Spinal cord (tissue), 10 donors: ENCODE results near the gene PDLIM5. TPM values are rescaled to one million over a fixed set of nuclear protein-coding genes. Genes with fewer than 3 reads are reported as not detected.

Source experiments
- DNase-seq, 6 donors: peaks; one replicate each; pipeline versions ENCODE4 v3.0.0 to v3.0.0-alpha.2; 2013 to 2015; ENCODE audit warnings: low spot score in 6 of 6, low read depth in 4 of 6
- H3K27ac ChIP-seq: one replicate; pipeline ENCODE4 v1.5.1; 2013; ENCODE audit warnings: low read depth, low read length, control low read depth
- H3K27me3 ChIP-seq: one replicate; pipeline ENCODE4 v1.6.1; 2013; ENCODE audit warnings: low read length; ENCODE audit not compliant: control insufficient read depth, insufficient read depth
- H3K36me3 ChIP-seq: one replicate; pipeline ENCODE4 v1.6.1; 2013; ENCODE audit warnings: low read length; ENCODE audit not compliant: control insufficient read depth, insufficient read depth
- H3K4me1 ChIP-seq: one replicate; pipeline ENCODE4 v1.6.1; 2013; ENCODE audit warnings: low read length; ENCODE audit not compliant: control insufficient read depth, insufficient read depth
- H3K4me3 ChIP-seq: one replicate; pipeline ENCODE4 v1.5.1; 2013; ENCODE audit warnings: low read depth, low read length, control low read depth
- H3K9me3 ChIP-seq: one replicate; pipeline ENCODE4 v1.6.1; 2013; ENCODE audit warnings: low read length; ENCODE audit not compliant: control insufficient read depth, insufficient read depth
- WGBS: methylation state at CpG from one replicate; pipeline ENCODE4 v1.1.5; 2013; ENCODE audit warnings: missing lambda C conversion rate; ENCODE audit not compliant: insufficient coverage; 5-methylcytosine and 5-hydroxymethylcytosine counted together
- polyA plus RNA-seq, 2 donors: library from polyadenylated mRNA; unstranded; fragments of 120-200 nt; gene quantifications; one replicate each; pipeline ENCODE4 v1.2.1, GENCODE V29; 2013; ENCODE audit not compliant: insufficient read length in 2 of 2
- total RNA-seq, 2 donors: library from RNA; depleted of rRNA in 1 of 2; stranded (reverse); fragments of 120-200 nt in 1 of 2; fragments of >200 nt in 1 of 2; gene quantifications; one replicate each; pipeline versions ENCODE4 v1.2.3 to v1.2.4, GENCODE V29; 2013 to 2014
- donor health status: healthy.

PDLIM5 gene
- total and polyA plus RNA-seq, 4 donors = 43.7 to 102 (median 72.0) TPM

DNA sequence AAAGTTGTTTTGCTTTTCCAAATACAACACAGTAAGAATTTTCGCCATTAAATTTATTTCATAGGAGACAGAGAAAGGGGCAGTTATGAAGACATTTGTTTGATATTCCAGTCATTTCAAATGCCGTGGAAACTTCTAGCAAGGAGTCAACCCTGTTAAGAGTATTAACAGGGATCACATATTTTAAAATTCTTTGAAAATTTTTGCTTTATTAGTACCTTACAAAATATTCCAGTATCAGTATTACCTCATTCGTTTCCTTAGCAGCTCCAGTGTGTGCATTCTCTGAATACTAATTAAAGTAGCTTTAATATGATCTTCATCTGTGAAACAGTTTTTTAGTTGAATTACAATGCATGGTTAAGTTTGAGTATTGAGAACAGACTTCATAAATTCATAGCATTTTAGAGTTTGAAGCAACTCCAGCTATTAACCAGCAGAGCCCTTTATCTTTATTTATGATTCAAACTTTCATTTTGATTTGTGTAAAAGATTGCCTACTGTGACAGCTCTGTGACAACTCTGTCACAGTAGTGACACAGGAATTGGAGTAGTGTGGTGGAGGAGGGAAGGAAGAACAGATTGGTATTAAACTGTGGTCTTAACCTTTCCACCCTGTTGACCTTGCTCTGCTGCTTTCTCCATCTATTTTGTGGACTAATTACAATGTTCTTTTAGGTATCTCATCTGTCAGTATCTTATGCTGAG, 86.3 kb downstream of the PDLIM5 start:
- no peaks in the 10 kb centered on the region for H3K9me3 ChIP-seq
- H3K36me3 ChIP-seq = no peaks in the 10 kb centered on the region
- H3K4me1 ChIP-seq = no peaks in the 10 kb centered on the region
- no CpG with 5 or more reads among the region's 3 CpGs for WGBS
- no peak overlapping the region for H3K4me3 ChIP-seq
- H3K27ac ChIP-seq = no peak overlapping the region
- DNase-seq = no peak
- H3K27me3 ChIP-seq = no peaks in the 10 kb centered on the region

DNA sequence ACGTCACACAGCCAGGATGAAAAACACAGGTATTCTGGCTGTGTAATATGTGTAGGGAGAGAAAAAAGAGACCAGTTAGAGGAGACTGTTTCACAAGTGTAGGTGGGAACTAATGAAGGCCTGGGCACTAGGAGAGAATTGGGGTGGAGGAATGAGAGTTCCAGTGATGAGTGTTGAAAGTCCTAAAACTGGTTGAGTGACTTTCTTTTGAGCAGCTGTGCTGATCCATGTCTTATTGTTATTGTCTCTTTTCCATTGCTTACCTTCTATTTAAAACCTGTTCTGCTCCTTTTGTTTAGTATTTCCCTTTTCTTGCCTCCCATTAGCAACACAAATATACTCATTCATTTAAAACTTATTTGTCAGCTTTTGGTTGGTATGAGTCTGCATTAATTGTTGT, 88.7 kb downstream of the PDLIM5 start:
- Histone ChIP-seq H3K27ac (no peak overlapping the region), H3K4me3 (no peak overlapping the region), H3K9me3 (no peaks in the 10 kb centered on the region), H3K27me3 (no peaks in the 10 kb centered on the region), H3K36me3 (no peaks in the 10 kb centered on the region), H3K4me1 (no peaks in the 10 kb centered on the region)
- 88% methylated on average over 1 of the region's 1 CpG for WGBS
- no peak for DNase-seq

DNA sequence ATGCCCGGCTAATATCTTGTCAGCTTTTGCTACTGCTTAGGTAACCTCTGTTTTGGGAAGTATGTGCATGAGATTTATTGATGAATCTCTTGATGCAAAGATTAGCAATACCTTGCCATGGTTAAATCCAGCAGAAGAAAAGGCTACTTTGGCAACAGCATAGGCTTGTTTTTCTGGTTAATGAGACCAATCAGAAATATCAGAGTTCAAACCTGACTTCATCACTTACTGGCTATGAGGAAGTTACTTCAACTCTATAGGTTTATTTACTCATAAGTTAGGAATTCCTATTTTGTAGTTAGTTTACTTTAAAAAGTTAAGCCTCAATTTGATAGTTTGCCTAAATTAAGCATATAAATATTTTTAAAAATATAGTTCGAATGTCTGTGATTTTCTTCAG, 93.1 kb downstream of the PDLIM5 start:
- no peaks in the 10 kb centered on the region for H3K9me3 ChIP-seq
- 86% methylated on average over 1 of the region's 2 CpGs for WGBS

DNA sequence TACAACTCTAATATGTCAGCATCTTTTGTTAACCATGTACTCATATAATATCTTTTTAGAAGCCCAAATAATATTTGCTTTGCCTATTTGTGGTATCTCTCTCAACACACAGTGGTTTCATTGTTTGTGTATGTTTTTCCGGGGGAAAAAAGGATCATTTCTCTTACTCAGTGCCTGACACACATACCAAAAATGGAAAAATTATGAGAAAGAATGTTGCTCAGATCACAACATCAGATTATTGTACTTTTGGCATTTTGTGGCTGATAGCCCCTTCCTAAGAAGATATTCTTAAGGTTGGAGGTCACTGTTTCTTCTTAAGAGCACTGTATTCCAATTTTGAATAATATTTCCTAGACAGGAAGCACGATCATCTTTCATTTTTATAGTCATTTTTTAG, 93.6 kb downstream of the PDLIM5 start:
- H3K4me3 ChIP-seq = no peak overlapping the region
- no peaks in the 10 kb centered on the region for H3K36me3 ChIP-seq
- no peak overlapping the region for H3K27ac ChIP-seq
- no peaks in the 10 kb centered on the region for H3K4me1 ChIP-seq
- no peak for DNase-seq
- H3K27me3 ChIP-seq = no peaks in the 10 kb centered on the region
- WGBS = no CpG with 5 or more reads among the region's 2 CpGs
- no peaks in the 10 kb centered on the region for H3K9me3 ChIP-seq

More for the DNA sequence above, 93.1 kb downstream of the PDLIM5 start:
- Histone ChIP-seq H3K36me3 (no peaks in the 10 kb centered on the region), H3K27me3 (no peaks in the 10 kb centered on the region), H3K4me3 (no peak overlapping the region), H3K27ac (no peak overlapping the region), H3K4me1 (no peaks in the 10 kb centered on the region)
- no peak for DNase-seq

DNA sequence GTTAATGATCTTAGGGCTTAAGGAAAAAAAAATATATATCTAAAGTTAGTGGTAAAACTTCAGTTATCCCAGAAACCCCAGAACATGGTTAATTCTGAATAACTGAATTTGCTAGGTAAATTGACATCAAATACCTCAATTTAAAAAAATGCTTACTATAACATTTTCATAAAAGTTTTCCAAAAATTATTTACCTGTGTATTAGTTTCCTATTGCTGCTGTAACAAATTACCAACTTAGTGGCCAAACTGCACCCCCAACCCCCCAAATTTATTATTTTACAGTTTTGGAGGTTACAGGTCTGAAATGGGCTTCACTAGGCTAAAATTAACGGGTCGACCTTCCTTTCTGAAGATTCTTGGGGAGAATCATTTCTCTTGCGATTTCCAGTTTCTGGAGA, 95.2 kb downstream of the PDLIM5 start:
- 100% methylated on average over 2 of the region's 3 CpGs for WGBS
- H3K4me1 ChIP-seq = no peaks in the 10 kb centered on the region

DNA sequence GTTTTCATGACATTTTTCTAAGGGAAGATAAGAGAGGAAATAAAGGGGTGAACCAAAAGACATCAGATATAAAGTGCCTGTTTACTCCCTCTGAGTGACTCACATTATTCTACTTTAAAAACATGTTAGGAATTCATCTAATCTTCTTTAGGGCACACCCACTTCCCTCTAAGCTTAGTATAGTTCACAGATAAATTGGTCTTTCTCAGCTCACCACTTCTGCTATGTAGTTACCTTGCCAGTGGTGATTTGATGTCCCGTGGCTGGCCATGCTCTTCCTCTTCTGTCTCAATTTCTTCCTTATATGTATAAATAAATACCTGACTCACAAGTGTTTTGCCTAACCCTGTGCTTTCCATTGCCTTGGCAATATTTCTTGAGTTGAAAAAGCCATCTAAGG, 96.8 kb downstream of the PDLIM5 start:
- no peaks in the 10 kb centered on the region for H3K9me3 ChIP-seq

More for the DNA sequence above, 95.2 kb downstream of the PDLIM5 start:
- Histone ChIP-seq H3K4me3 (no peak overlapping the region), H3K27ac (no peak overlapping the region), H3K36me3 (no peaks in the 10 kb centered on the region), H3K9me3 (no peaks in the 10 kb centered on the region), H3K27me3 (no peaks in the 10 kb centered on the region)
- no peak for DNase-seq

DNA sequence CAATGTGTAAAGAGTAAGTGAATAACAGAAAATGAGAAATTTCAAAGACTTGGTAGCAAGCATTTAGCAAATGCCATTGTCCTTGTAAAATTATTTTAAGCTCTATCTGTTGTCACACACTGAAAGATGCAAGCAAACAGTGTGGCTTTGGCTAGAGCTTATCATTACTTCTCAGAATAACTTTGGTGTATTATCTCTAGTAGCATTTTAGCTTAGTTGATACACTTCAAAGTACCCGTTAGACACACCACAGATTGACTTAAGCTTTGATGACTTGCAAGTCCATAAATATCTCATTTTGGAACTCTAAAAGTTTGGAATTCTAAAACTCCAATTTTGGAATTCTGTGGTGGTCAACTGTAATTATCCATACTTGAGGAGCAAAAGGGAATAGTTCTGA, 98.6 kb downstream of the PDLIM5 start:
- Histone ChIP-seq H3K27ac (no peak overlapping the region), H3K27me3 (no peaks in the 10 kb centered on the region), H3K4me3 (no peak overlapping the region), H3K4me1 (no peaks in the 10 kb centered on the region), H3K36me3 (no peaks in the 10 kb centered on the region), H3K9me3 (no peaks in the 10 kb centered on the region)
- DNase-seq = no peak
- no CpG with 5 or more reads among the region's 1 CpG for whole genome bisulfite sequencing

More for the DNA sequence above, 96.8 kb downstream of the PDLIM5 start:
- Histone ChIP-seq H3K4me1 (no peaks in the 10 kb centered on the region), H3K27me3 (no peaks in the 10 kb centered on the region), H3K27ac (no peak overlapping the region), H3K4me3 (no peak overlapping the region), H3K36me3 (no peaks in the 10 kb centered on the region)
- no CpG with 5 or more reads among the region's 1 CpG for WGBS
- no peak for DNase-seq

DNA sequence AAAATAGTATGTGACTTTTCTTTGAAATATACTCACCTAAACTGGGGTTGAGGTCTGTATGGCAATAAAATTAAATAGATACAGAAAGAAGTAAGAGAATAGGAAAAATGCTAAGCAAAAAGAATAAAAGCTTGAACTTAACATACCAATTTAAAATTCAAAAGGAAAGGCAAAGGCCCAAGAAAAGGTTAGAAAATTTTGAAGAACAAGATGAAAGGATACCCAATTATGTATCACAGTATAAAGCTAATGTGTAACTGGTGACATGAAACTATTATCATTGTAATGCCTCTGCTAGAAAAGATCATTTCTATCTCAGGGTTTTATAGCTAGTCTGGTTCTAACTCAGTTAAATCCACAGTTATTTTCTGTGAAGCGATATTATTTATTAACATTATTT, 99.1 kb downstream of the PDLIM5 start:
- WGBS = no CpG with 5 or more reads among the region's 1 CpG

DNA sequence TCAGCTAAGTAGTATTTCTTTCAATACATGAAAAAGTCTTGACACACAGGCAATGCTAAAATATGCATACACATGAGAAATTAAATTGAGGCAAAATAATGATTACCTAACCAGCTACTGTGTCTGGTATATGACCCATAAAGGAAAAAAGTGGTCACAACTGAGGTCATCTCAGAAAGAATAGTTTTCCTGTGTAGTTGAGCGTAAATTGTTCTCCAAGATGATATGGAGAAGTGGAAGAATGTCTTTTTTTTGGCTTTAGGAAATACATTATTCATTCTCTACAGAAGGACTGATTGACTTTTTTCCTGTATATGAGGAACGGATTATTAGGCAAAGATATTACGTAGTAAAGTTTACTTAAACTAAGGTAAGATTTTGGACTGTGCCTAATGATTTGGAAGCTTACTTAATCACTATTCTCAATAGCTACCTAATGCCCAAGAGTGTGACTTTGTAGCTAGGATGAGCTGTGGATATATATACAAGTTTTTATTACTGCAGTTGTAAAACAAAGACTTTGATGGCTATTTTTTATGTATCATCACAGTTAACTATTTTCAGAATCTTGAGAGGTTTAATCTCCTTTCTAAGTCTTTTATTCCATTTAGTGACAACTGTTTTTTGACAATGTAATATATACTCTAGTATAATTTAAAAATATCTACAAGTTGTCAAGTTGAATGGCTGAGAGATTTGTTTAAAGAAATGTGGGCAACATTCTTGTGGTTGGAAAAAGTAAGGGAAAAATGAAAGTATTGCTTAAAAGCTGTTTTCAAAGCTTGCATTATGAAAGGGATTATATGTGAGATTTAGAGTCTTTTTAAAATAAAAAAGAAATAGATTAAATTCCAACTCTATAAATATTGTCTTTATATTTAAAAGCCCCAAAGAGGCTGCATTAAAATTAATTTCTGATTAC, 100.2 kb downstream of the PDLIM5 start:
- H3K36me3 ChIP-seq = no peaks in the 10 kb centered on the region
- no peak overlapping the region for H3K4me3 ChIP-seq
- no peak overlapping the region for H3K27ac ChIP-seq
- H3K27me3 ChIP-seq = no peaks in the 10 kb centered on the region
- no peaks in the 10 kb centered on the region for H3K4me1 ChIP-seq
- no peak for DNase-seq
- no CpG with 5 or more reads among the region's 3 CpGs for WGBS
- H3K9me3 ChIP-seq = no peaks in the 10 kb centered on the region

More for the DNA sequence above, 99.1 kb downstream of the PDLIM5 start:
- Histone ChIP-seq H3K36me3 (no peaks in the 10 kb centered on the region), H3K27ac (no peak overlapping the region), H3K27me3 (no peaks in the 10 kb centered on the region), H3K4me3 (no peak overlapping the region), H3K4me1 (no peaks in the 10 kb centered on the region), H3K9me3 (no peaks in the 10 kb centered on the region)
- DNase-seq = no peak
